Natural killer cell treated with Interleukin-12 subunit alpha and Interleukin-12 subunit beta and Interleukin-15 and Interleukin-18, amount 100 ng/mL, for 72 hours (primary cell): ENCODE results near the gene CD82. TPM values are rescaled to one million over a fixed set of nuclear protein-coding genes. Genes with fewer than 3 reads are reported as not detected.
"Not testable (repeated sequence)": the region's sequence is repeated elsewhere in the genome, so short reads cannot be mapped to it uniquely, and the experiment has no call there.

Experiments
- ATAC-seq, 2 donors: fragments of 150-1000 bp; cut with Tn5 transposase in 1 of 2; sonication (Bioruptor Pico), chemical (Tn5 transposase) in 1 of 2; 2 replicates each; pipeline ENCODE4 v1.10.0; 2021
- DNase-seq: peaks from one replicate; pipeline ENCODE4 v3.0.0; 2022; ENCODE audit warnings: low spot score
- H3K27ac Mint-ChIP-seq, 2 donors: 1 replicate in 1 of 2; 2 replicates in 1 of 2; pipeline ENCODE4 v1.8.0; 2022; ENCODE audit warnings: mixed read lengths in 2 of 2, mild to moderate bottlenecking in 1 of 2, moderate library complexity in 1 of 2
- H3K27me3 Mint-ChIP-seq, 2 donors: 1 replicate in 1 of 2; 2 replicates in 1 of 2; pipeline ENCODE4 v1.8.0; 2022; ENCODE audit warnings: mixed read lengths in 2 of 2
- H3K36me3 Mint-ChIP-seq: one replicate; pipeline ENCODE4 v1.8.0; 2022; ENCODE audit warnings: mixed read lengths
- H3K4me1 Mint-ChIP-seq, 2 donors: 1 replicate in 1 of 2; 2 replicates in 1 of 2; pipeline ENCODE4 v1.8.0; 2022; ENCODE audit warnings: low read depth in 2 of 2, mixed read lengths in 2 of 2, mild to moderate bottlenecking in 1 of 2
- H3K4me3 Mint-ChIP-seq: one replicate; pipeline ENCODE4 v1.8.0; 2022; ENCODE audit warnings: mixed read lengths
- H3K9me3 Mint-ChIP-seq: 2 replicates; pipeline ENCODE4 v1.8.0; 2022; ENCODE audit warnings: mixed read lengths
- total RNA-seq, 2 donors: library from RNA; stranded (reverse); gene quantifications; one replicate each; pipeline ENCODE4 v1.2.3, GENCODE V29; 2022

CD82 gene
- total RNA-seq, 2 donors from 2014 or later: 39.3 to 158 TPM

DNA sequence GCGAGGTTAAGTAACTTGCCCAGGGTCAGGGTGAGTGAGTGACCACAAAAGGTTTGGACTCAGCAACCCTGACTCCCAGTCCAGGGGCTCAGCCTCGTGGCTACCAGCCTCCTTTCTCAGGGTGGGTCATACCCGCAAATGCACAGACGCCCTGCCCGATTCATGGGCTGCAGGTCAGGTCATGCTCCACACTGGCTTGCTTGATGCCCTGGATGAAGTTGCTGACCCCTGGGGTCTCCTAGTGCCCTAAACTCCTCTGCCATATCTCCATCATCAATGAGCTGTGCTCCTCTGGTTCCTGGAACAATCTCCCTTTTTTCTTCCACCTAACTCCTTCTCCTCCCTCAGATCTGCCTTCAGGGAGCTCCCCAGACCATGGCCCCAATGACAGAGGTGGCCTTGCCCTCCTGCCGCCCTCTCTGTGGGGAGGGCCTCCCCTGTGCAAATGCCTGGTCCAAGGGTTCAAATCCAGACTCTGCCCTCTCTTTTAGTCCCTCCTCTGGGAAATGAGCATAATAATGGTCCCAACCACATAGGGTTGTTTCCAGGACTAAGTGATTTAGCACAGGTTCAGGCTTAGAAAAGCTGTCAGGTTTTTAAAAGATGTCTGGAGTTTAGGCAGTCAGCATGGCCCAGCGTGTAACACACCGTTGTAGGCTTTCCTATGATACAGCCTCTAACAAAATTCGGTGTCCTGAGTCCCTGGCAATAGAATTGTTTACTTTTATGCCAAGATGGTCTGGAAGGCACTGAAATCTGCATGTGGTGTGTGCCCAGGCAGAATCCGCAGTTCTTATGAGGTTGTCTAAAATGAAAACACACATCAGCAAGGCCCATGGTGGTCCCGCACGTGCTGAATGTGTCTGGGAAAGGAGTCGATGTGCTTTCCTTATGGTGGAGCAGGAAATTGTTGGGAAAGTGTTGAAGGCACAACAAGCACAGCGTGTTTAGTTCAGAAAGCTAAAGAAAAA is 63.6 kb downstream of the CD82 start:
- no peak overlapping the region for H3K4me3 Mint-ChIP-seq
- no peaks in the 10 kb centered on the region for H3K4me1 Mint-ChIP-seq
- H3K27ac Mint-ChIP-seq: peak overlapping the region in 1 of 2 donors; percentile 40
- DNase-seq (no peak), ATAC-seq (no peak)
- no peaks in the 10 kb centered on the region for H3K9me3 Mint-ChIP-seq
- no peaks in the 10 kb centered on the region for H3K36me3 Mint-ChIP-seq
- peaks cover 11 to 15% of the 10 kb centered on the region in 2 donors for H3K27me3 Mint-ChIP-seq

GRCh38 chr11:44629732-44630345 is 64.4 kb downstream of the CD82 start:
- no peak for DNase-seq
- Mint-ChIP-seq H3K9me3 (no peaks in the 10 kb centered on the region), H3K4me3 (no peak overlapping the region), H3K4me1 (no peaks in the 10 kb centered on the region), H3K27me3 (peaks cover 11 to 17% of the 10 kb centered on the region in 2 donors), H3K27ac (no peak overlapping the region), H3K36me3 (no peaks in the 10 kb centered on the region)
- no peak for ATAC-seq

DNA sequence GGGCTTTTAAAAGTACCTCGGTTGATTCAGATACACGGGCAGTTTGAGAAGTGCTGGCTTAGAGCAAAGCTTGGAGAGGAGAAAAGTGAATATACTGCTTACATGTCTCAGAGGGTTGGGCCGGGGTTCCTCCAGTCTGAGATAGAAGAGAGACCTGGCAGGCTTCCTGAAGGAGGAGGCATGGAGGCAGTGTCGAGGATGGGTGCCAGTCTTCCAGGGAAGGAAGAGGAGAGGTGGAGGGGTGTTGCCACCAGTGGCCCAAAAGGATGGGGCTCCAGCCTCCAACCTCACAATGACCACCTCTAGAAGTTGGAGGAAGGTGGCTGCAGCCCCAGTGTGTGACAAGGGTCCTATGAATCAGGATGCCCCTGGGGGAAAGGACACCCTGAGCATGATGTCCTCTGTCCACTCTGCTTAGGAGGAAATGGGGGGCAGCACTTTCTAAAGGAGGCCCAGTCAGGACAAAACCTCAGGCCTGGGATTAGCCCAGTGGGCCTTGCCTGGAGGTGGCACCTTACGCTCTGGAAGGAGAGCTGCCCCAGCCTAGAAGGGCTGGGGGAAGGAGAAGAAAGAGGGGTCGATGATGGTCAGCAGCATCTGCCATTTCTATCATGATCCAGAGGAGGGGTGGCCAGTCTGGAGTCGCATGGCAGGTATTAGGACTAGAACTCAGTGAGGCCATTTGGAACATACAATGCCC is 65.2 kb downstream of the CD82 start:
- Mint-ChIP-seq H3K9me3 (no peaks in the 10 kb centered on the region), H3K27me3 (peaks cover 11 to 23% of the 10 kb centered on the region in 2 donors), H3K4me3 (no peak overlapping the region), H3K27ac (no peak overlapping the region), H3K4me1 (no peaks in the 10 kb centered on the region), H3K36me3 (no peaks in the 10 kb centered on the region)
- ATAC-seq: no peak
- DNase-seq: no peak

- H3K4me3 Mint-ChIP-seq: no peak overlapping the region
- no peak overlapping the region for H3K27ac Mint-ChIP-seq
- H3K27me3 Mint-ChIP-seq: peaks cover 19 to 27% of the 10 kb centered on the region in 2 donors
- H3K36me3 Mint-ChIP-seq: no peaks in the 10 kb centered on the region
- no peak for DNase-seq
- H3K9me3 Mint-ChIP-seq: no peaks in the 10 kb centered on the region
- ATAC-seq: no peak
- H3K4me1 Mint-ChIP-seq: no peaks in the 10 kb centered on the region
Observed at GRCh38 chr11:44631831-44632230, 66.4 kb downstream of the CD82 start.

DNA sequence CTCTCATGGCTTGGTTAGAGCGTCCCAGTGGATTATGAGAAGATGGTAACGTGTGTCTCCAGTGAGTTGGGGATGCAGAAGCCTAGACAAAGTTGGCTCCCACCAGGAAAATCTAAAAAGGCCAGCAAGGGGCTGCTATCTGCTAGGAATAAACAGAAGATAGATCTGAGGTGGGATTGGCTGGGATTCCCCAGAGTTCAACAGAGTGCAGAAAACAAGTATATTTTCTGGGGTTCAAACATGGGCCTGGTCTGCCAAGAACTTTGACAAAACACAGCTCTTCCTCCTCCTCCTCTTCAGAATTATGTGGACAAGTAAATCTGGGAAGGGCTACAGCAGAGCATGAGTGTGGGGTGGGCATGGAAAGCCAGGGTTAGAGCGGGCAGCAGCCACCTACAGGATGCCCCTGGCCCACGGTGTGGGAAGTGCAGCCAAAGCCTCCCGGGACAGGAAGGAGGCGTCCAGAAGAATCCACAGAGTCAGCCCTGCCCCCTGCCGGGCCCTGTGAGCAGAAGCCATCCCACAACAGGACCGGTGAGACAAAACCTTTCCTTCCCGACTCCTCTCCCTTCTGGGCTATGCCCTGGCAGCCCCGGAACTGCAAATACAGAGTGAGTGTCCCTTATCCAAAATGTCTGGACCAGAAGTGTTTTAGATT is 67.1 kb downstream of the CD82 start:
- H3K27me3 Mint-ChIP-seq: peaks cover 25 to 33% of the 10 kb centered on the region in 2 donors
- no peak overlapping the region for H3K27ac Mint-ChIP-seq
- no peaks in the 10 kb centered on the region for H3K36me3 Mint-ChIP-seq
- no peaks in the 10 kb centered on the region for H3K4me1 Mint-ChIP-seq
- ATAC-seq: no peak
- DNase-seq: no peak
- no peaks in the 10 kb centered on the region for H3K9me3 Mint-ChIP-seq
- no peak overlapping the region for H3K4me3 Mint-ChIP-seq

GRCh38 chr11:44633641-44634040 is 68.2 kb downstream of the CD82 start:
- Mint-ChIP-seq H3K9me3 (no peaks in the 10 kb centered on the region), H3K4me3 (no peak overlapping the region), H3K27me3 (peaks cover 25 to 33% of the 10 kb centered on the region in 2 donors), H3K4me1 (no peaks in the 10 kb centered on the region), H3K36me3 (no peaks in the 10 kb centered on the region), H3K27ac (no peak overlapping the region)
- no peak for DNase-seq
- no peak for ATAC-seq

- ATAC-seq (no peak), DNase-seq (no peak)
- Mint-ChIP-seq H3K27me3 (peaks cover 25 to 33% of the 10 kb centered on the region in 2 donors), H3K4me1 (no peaks in the 10 kb centered on the region), H3K27ac (no peak overlapping the region), H3K4me3 (no peak overlapping the region), H3K36me3 (no peaks in the 10 kb centered on the region), H3K9me3 (no peaks in the 10 kb centered on the region)
Observed at GRCh38 chr11:44634401-44635281, 69.2 kb downstream of the CD82 start.

GRCh38 chr11:44637487-44637886 is 72.0 kb downstream of the CD82 start:
- no peaks in the 10 kb centered on the region for H3K9me3 Mint-ChIP-seq
- ATAC-seq (no peak), DNase-seq (no peak)
- H3K36me3 Mint-ChIP-seq: peaks cover 4% of the 10 kb centered on the region
- peaks cover 35 to 42% of the 10 kb centered on the region in 2 donors for H3K27me3 Mint-ChIP-seq
- H3K4me3 Mint-ChIP-seq: no peak overlapping the region
- H3K4me1 Mint-ChIP-seq: no peaks in the 10 kb centered on the region
- H3K27ac Mint-ChIP-seq: no peak overlapping the region

GRCh38 chr11:44638032-44638431 is 72.6 kb downstream of the CD82 start:
- H3K9me3 Mint-ChIP-seq: peaks cover 5% of the 10 kb centered on the region
- H3K27ac Mint-ChIP-seq: no peak overlapping the region
- no peak overlapping the region for H3K4me3 Mint-ChIP-seq
- peaks cover 40 to 46% of the 10 kb centered on the region in 2 donors for H3K27me3 Mint-ChIP-seq
- ATAC-seq (no peak), DNase-seq (no peak)
- peaks cover 10% of the 10 kb centered on the region for H3K36me3 Mint-ChIP-seq
- H3K4me1 Mint-ChIP-seq: no peaks in the 10 kb centered on the region

DNA sequence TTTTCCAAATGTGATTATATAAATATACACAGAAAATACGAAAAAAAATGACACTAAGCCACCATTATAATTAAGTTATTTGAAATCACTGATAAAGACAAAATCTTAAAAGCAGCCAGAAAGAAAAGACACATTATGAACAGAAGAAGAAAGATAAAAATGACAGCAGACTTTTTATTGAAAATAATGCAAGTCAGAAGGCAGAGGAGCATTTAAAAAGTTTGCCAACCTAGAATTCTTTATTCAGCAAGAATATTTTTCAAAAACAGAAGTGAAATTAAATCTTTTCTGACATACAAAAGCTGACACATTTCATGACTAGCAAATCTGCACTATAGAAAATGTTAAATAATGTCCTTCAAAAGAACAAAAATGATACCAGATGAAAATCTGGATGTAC is 77.8 kb downstream of the CD82 start:
- H3K4me1 Mint-ChIP-seq: peaks cover 0 to 6% of the 10 kb centered on the region in 2 donors
- peaks cover 14% of the 10 kb centered on the region for H3K9me3 Mint-ChIP-seq
- peaks cover 44 to 64% of the 10 kb centered on the region in 2 donors for H3K27me3 Mint-ChIP-seq
- no peak overlapping the region for H3K4me3 Mint-ChIP-seq
- DNase-seq (no peak), ATAC-seq (no peak)
- no peak overlapping the region for H3K27ac Mint-ChIP-seq
- H3K36me3 Mint-ChIP-seq: peaks cover 27% of the 10 kb centered on the region

- Mint-ChIP-seq H3K4me3 (no peak overlapping the region), H3K27me3 (peaks cover 45 to 68% of the 10 kb centered on the region in 2 donors), H3K9me3 (peaks cover 14% of the 10 kb centered on the region), H3K4me1 (peaks cover 0 to 6% of the 10 kb centered on the region in 2 donors), H3K27ac (no peak overlapping the region), H3K36me3 (peaks cover 27% of the 10 kb centered on the region)
- no peak for DNase-seq
- ATAC-seq: no peak
Observed at GRCh38 chr11:44645827-44646226, 80.4 kb downstream of the CD82 start.

- DNase-seq, H3K4me1 Mint-ChIP-seq, H3K4me3 Mint-ChIP-seq, H3K27ac Mint-ChIP-seq, ATAC-seq: not testable (repeated sequence)
- peaks cover 14% of the 10 kb centered on the region for H3K9me3 Mint-ChIP-seq
- H3K27me3 Mint-ChIP-seq: peaks cover 47 to 66% of the 10 kb centered on the region in 2 donors
- peaks cover 23% of the 10 kb centered on the region for H3K36me3 Mint-ChIP-seq
Observed at GRCh38 chr11:44647255-44647955, 81.9 kb downstream of the CD82 start.
